Astrocyte (in vitro differentiated cells and primary cell): ENCODE data around the gene EIF4ENIF1. TPM values are rescaled to one million over a fixed set of nuclear protein-coding genes. Genes with fewer than 3 reads are reported as not detected.
"Not testable (repeated sequence)": the region's sequence is repeated elsewhere in the genome, so short reads cannot be mapped to it uniquely, and the experiment has no call there.

Source experiments
- DNase-seq: peaks from one replicate; pipeline ENCODE4 v3.0.0-alpha.2; 2010; ENCODE audit warnings: low read depth
- FAIRE-seq: peaks from 2 replicates; lab custom pipeline; 2011; peaks lifted over from hg19 to GRCh38; lab: Jason Lieb, UNC
- H2AFZ ChIP-seq: 2 replicates; pipeline ENCODE4 v1.6.0; 2012; ENCODE audit warnings: low read depth, low read length, inconsistent platforms
- H3K27ac ChIP-seq: 2 replicates; pipeline ENCODE4 v1.5.1; 2011; ENCODE audit warnings: low read depth, low read length, inconsistent platforms
- H3K27me3 ChIP-seq: 2 replicates; pipeline ENCODE4 v1.6.0; 2011; ENCODE audit warnings: low read length, inconsistent platforms; ENCODE audit not compliant: insufficient read depth
- H3K36me3 ChIP-seq: 2 replicates; pipeline ENCODE4 v1.5.1; 2011; ENCODE audit warnings: low read length, inconsistent platforms; ENCODE audit not compliant: insufficient read depth
- H3K4me1 ChIP-seq: 2 replicates; pipeline ENCODE4 v1.5.1; 2011; ENCODE audit warnings: low read length, inconsistent platforms; ENCODE audit not compliant: insufficient read depth
- H3K4me2 ChIP-seq: 2 replicates; pipeline ENCODE4 v1.6.0; 2012; ENCODE audit warnings: low read length, inconsistent platforms
- H3K4me3 ChIP-seq: 2 replicates; pipeline ENCODE4 v1.5.1; 2011; ENCODE audit warnings: low read depth, mild to moderate bottlenecking, low read length, inconsistent platforms; ENCODE audit not compliant: insufficient read depth
- H3K79me2 ChIP-seq: 2 replicates; pipeline ENCODE4 v1.6.0; 2012; ENCODE audit warnings: mild to moderate bottlenecking, low read length, inconsistent platforms; ENCODE audit not compliant: insufficient read depth
- H3K9ac ChIP-seq: 2 replicates; pipeline ENCODE4 v1.6.0; 2012; ENCODE audit warnings: mild to moderate bottlenecking, low read length, inconsistent platforms
- H3K9me3 ChIP-seq: 2 replicates; pipeline ENCODE4 v1.5.1; 2012; ENCODE audit warnings: low read depth, mild to moderate bottlenecking, low read length, inconsistent platforms; ENCODE audit not compliant: insufficient read depth
- H4K20me1 ChIP-seq: 2 replicates; pipeline ENCODE4 v1.6.0; 2012; ENCODE audit warnings: low read length, inconsistent platforms; ENCODE audit not compliant: insufficient read depth
- H3K27ac Mint-ChIP-seq: one replicate; pipeline ENCODE4 v1.8.0; 2021; ENCODE audit warnings: mild to moderate bottlenecking, mixed read lengths; ENCODE audit not compliant: unreplicated experiment
- H3K27me3 Mint-ChIP-seq: one replicate; pipeline ENCODE4 v1.8.0; 2021; ENCODE audit warnings: low read depth, mixed read lengths; ENCODE audit not compliant: unreplicated experiment
- H3K36me3 Mint-ChIP-seq: one replicate; pipeline ENCODE4 v1.8.0; 2021; ENCODE audit warnings: low read depth, mixed read lengths; ENCODE audit not compliant: unreplicated experiment
- H3K4me1 Mint-ChIP-seq: one replicate; pipeline ENCODE4 v1.8.0; 2021; ENCODE audit warnings: low read depth, mixed read lengths; ENCODE audit not compliant: unreplicated experiment
- H3K4me3 Mint-ChIP-seq: one replicate; pipeline ENCODE4 v1.8.0; 2021; ENCODE audit warnings: mild to moderate bottlenecking, moderate library complexity, mixed read lengths; ENCODE audit not compliant: unreplicated experiment
- H3K9me3 Mint-ChIP-seq: one replicate; pipeline ENCODE4 v1.8.0; 2021; ENCODE audit warnings: mild to moderate bottlenecking, mixed read lengths; ENCODE audit not compliant: unreplicated experiment
- CTCF ChIP-seq: IDR thresholded peaks from 2 replicates; pipeline ENCODE4 v1.5.1; 2011; ENCODE audit warnings: low read depth, mild to moderate bottlenecking, inconsistent platforms, low read length, moderate library complexity; ENCODE audit not compliant: insufficient read depth
- EZH2 ChIP-seq: IDR thresholded peaks from 2 replicates; pipeline ENCODE4 v1.6.1; 2012; ENCODE audit warnings: mild to moderate bottlenecking, low read length, inconsistent platforms; ENCODE audit not compliant: insufficient read depth
- total RNA-seq: library from RNA; stranded (reverse); gene quantifications from 2 replicates; pipeline ENCODE4 v1.2.1, GENCODE V29; 2021

EIF4ENIF1 gene
- total RNA-seq, 1 donor from 2014 or later = 27.0 TPM

- TF ChIP-seq CTCF = no peak
- TF ChIP-seq EZH2 = no peak
- Mint-ChIP-seq H3K4me3 (peak overlapping the region; percentile 78), H3K4me1 (peaks cover 13% of the 10 kb centered on the region), H3K27ac (no peak overlapping the region), H3K36me3 (no peaks in the 10 kb centered on the region), H3K9me3 (no peaks in the 10 kb centered on the region), H3K27me3 (no peaks in the 10 kb centered on the region)
- Histone ChIP-seq H3K9ac (peak overlapping the region; percentile 92), H3K4me1 (peaks cover 16% of the 10 kb centered on the region), H3K27me3 (no peaks in the 10 kb centered on the region), H3K79me2 (peaks cover 40% of the 10 kb centered on the region), H4K20me1 (peaks cover 14% of the 10 kb centered on the region), H3K9me3 (no peaks in the 10 kb centered on the region), H3K4me2 (peak overlapping the region; percentile 94), H2AFZ (peak overlapping the region; percentile 74), H3K27ac (peak overlapping the region; percentile 97), H3K4me3 (peak overlapping the region; percentile 79), H3K36me3 (peaks cover 3% of the 10 kb centered on the region)
- no peak for FAIRE-seq
- DNase-seq = no peak
Observed at GRCh38 chr22:31488988-31489617, 539 bp downstream of the EIF4ENIF1 start.

GRCh38 chr22:31488346-31488883 lies 1.2 kb downstream of the EIF4ENIF1 start:
- H3K4me1 Mint-ChIP-seq = peaks cover 13% of the 10 kb centered on the region
- no peak for FAIRE-seq
- peak overlapping the region; percentile 92 for H3K9ac ChIP-seq
- no peak for TF ChIP-seq EZH2
- no peak for TF ChIP-seq CTCF
- peak overlapping the region; percentile 28 for H3K27ac Mint-ChIP-seq
- peaks cover 5% of the 10 kb centered on the region for H3K36me3 ChIP-seq
- peaks cover 46% of the 10 kb centered on the region for H3K79me2 ChIP-seq
- no peaks in the 10 kb centered on the region for H3K27me3 ChIP-seq
- peaks cover 16% of the 10 kb centered on the region for H3K4me1 ChIP-seq
- H3K4me3 Mint-ChIP-seq = peak overlapping the region; percentile 78
- H3K9me3 ChIP-seq = no peaks in the 10 kb centered on the region
- peak overlapping the region; percentile 79 for H3K4me3 ChIP-seq
- H2AFZ ChIP-seq = no peak overlapping the region
- peak overlapping the region; percentile 94 for H3K4me2 ChIP-seq
- no peak overlapping the region for H3K27ac ChIP-seq
- no peaks in the 10 kb centered on the region for H3K27me3 Mint-ChIP-seq
- H4K20me1 ChIP-seq = peaks cover 20% of the 10 kb centered on the region
- H3K36me3 Mint-ChIP-seq = no peaks in the 10 kb centered on the region
- DNase-seq = no peak
- no peaks in the 10 kb centered on the region for H3K9me3 Mint-ChIP-seq

GRCh38 chr22:31486951-31487350 lies 2.7 kb downstream of the EIF4ENIF1 start:
- Histone ChIP-seq H4K20me1 (peaks cover 29% of the 10 kb centered on the region), H3K4me2 (no peak overlapping the region), H3K36me3 (peaks cover 10% of the 10 kb centered on the region), H3K27ac (no peak overlapping the region), H3K9ac (no peak overlapping the region), H3K4me1 (peaks cover 16% of the 10 kb centered on the region), H3K27me3 (no peaks in the 10 kb centered on the region), H3K9me3 (no peaks in the 10 kb centered on the region), H2AFZ (no peak overlapping the region), H3K4me3 (no peak overlapping the region), H3K79me2 (peaks cover 61% of the 10 kb centered on the region)
- H3K9me3 Mint-ChIP-seq = no peaks in the 10 kb centered on the region
- FAIRE-seq = no peak
- no peak overlapping the region for H3K27ac Mint-ChIP-seq
- peaks cover 11% of the 10 kb centered on the region for H3K4me1 Mint-ChIP-seq
- TF ChIP-seq CTCF = no peak
- no peak for TF ChIP-seq EZH2
- H3K36me3 Mint-ChIP-seq = no peaks in the 10 kb centered on the region
- no peak for DNase-seq
- H3K27me3 Mint-ChIP-seq = no peaks in the 10 kb centered on the region
- no peak overlapping the region for H3K4me3 Mint-ChIP-seq

GRCh38 chr22:31486369-31486768 lies 3.3 kb downstream of the EIF4ENIF1 start:
- not testable (repeated sequence) for DNase-seq, H3K27me3 Mint-ChIP-seq, FAIRE-seq, H3K27me3 ChIP-seq, H3K4me3 Mint-ChIP-seq, H3K36me3 Mint-ChIP-seq, H2AFZ ChIP-seq, H3K9me3 ChIP-seq, H3K27ac ChIP-seq, H3K9ac ChIP-seq, H3K27ac Mint-ChIP-seq, H3K4me3 ChIP-seq, H3K4me2 ChIP-seq, H3K9me3 Mint-ChIP-seq
- Histone ChIP-seq H4K20me1 (peaks cover 33% of the 10 kb centered on the region), H3K79me2 (peaks cover 67% of the 10 kb centered on the region), H3K36me3 (peaks cover 14% of the 10 kb centered on the region), H3K4me1 (peaks cover 16% of the 10 kb centered on the region)
- peaks cover 10% of the 10 kb centered on the region for H3K4me1 Mint-ChIP-seq
